Measurements from ENCODE around the gene SASS6.

GRCh38 chr1:100101564-100101963 lies 31.2 kb downstream of the SASS6 start:
- TF ChIP-seq CTCF (IDR thresholded peaks at IDR 0.05) (no peak), POLR2A (IDR thresholded peaks at IDR 0.05) (no peak)
